Activated B cell treated with CpG ODN at 0.5 μM for 24 hours (primary cell): ENCODE results near the gene AJAP1. TPM values are rescaled to one million over a fixed set of nuclear protein-coding genes. Genes with fewer than 3 reads are reported as not detected.

Experiments
- ATAC-seq: fragments of 200-7000 bp; cut with Tn5 transposase; one replicate; pipeline ENCODE4 v1.10.0; 2021; ENCODE audit warnings: low read depth, mild to moderate bottlenecking, moderate library complexity
- CTCF ChIA-PET: fragments of 350-600 bp; sonication (Branson Sonifier 250); formaldehyde crosslinking; loops from one replicate; lab custom pipeline; 2021; ENCODE audit warnings: antibody characterized with exemption; lab: Charles Lee
- POLR2A ChIA-PET: fragments of 350-600 bp; sonication (Branson Sonifier 250); formaldehyde crosslinking; loops from one replicate; lab custom pipeline; 2021; ENCODE audit warnings: antibody characterized with exemption; lab: Charles Lee
- DNase-seq: peaks from one replicate; pipeline ENCODE4 v3.0.0; 2022
- H3K27ac Mint-ChIP-seq: one replicate; pipeline ENCODE4 v1.8.0; 2020; ENCODE audit warnings: mixed read lengths
- H3K27me3 Mint-ChIP-seq: one replicate; pipeline ENCODE4 v1.8.0; 2021; ENCODE audit warnings: mixed read lengths
- H3K36me3 Mint-ChIP-seq: one replicate; pipeline ENCODE4 v1.8.0; 2021; ENCODE audit warnings: low read depth, mixed read lengths
- H3K4me1 Mint-ChIP-seq: one replicate; pipeline ENCODE4 v1.8.0; 2021; ENCODE audit warnings: mixed read lengths
- H3K4me3 Mint-ChIP-seq: one replicate; pipeline ENCODE4 v1.8.0; 2020; ENCODE audit warnings: mild to moderate bottlenecking, mixed read lengths
- H3K9me3 Mint-ChIP-seq: one replicate; pipeline ENCODE4 v1.8.0; 2020; ENCODE audit warnings: mixed read lengths
- CTCF ChIP-seq: fragments of 200-600 bp; IDR thresholded peaks from one replicate; pipeline ENCODE4 v1.8.0; 2022; ENCODE audit warnings: antibody characterized with exemption, mild to moderate bottlenecking
- intact Hi-C: fragments of 100-400 bp; cut with micrococcal nuclease; formaldehyde crosslinking; loops from one replicate; pipeline ENCODE4 v1.15.1; 2024
- total RNA-seq: library from RNA; stranded (reverse); gene quantifications from 2 replicates; pipeline ENCODE4 v1.2.3, GENCODE V29; 2022

AJAP1 gene
- total RNA-seq, 1 donor from 2014 or later: not detected

GRCh38 chr1:4657960-4658541 is 3.6 kb downstream of the AJAP1 start:
- CTCF ChIA-PET: no interaction called here
- H3K36me3 Mint-ChIP-seq: no peaks in the 10 kb centered on the region
- H3K27ac Mint-ChIP-seq: no peak overlapping the region
- no peaks in the 10 kb centered on the region for H3K9me3 Mint-ChIP-seq
- ATAC-seq: no peak
- POLR2A ChIA-PET: no interaction called here
- peaks cover 60% of the 10 kb centered on the region for H3K27me3 Mint-ChIP-seq
- intact Hi-C loops: no loop called here
- no peak overlapping the region for H3K4me3 Mint-ChIP-seq
- TF ChIP-seq CTCF: no peak
- no peak for DNase-seq
- H3K4me1 Mint-ChIP-seq: peaks cover 2% of the 10 kb centered on the region

GRCh38 chr1:4658643-4659628 is 4.5 kb downstream of the AJAP1 start:
- peaks cover 61% of the 10 kb centered on the region for H3K27me3 Mint-ChIP-seq
- TF ChIP-seq CTCF: no peak
- no peak overlapping the region for H3K27ac Mint-ChIP-seq
- ChIA-PET POLR2A (no interaction called here), CTCF (no interaction called here)
- no peak for DNase-seq
- intact Hi-C loops: no loop called here
- no peak for ATAC-seq
- H3K4me3 Mint-ChIP-seq: no peak overlapping the region
- H3K36me3 Mint-ChIP-seq: no peaks in the 10 kb centered on the region
- H3K9me3 Mint-ChIP-seq: no peaks in the 10 kb centered on the region
- peaks cover 2% of the 10 kb centered on the region for H3K4me1 Mint-ChIP-seq

- DNase-seq (no peak), ATAC-seq (no peak)
- Mint-ChIP-seq H3K9me3 (no peaks in the 10 kb centered on the region), H3K27me3 (peaks cover 62% of the 10 kb centered on the region), H3K4me3 (no peak overlapping the region), H3K4me1 (peaks cover 2% of the 10 kb centered on the region), H3K36me3 (no peaks in the 10 kb centered on the region), H3K27ac (no peak overlapping the region)
- intact Hi-C loops: no loop called here
- CTCF ChIA-PET: no interaction called here
- TF ChIP-seq CTCF: no peak
- POLR2A ChIA-PET: no interaction called here
Observed at GRCh38 chr1:4660917-4661594, 6.6 kb downstream of the AJAP1 start.

- no peak for TF ChIP-seq CTCF
- intact Hi-C loops: no loop called here
- Mint-ChIP-seq H3K27me3 (peaks cover 57% of the 10 kb centered on the region), H3K36me3 (no peaks in the 10 kb centered on the region), H3K9me3 (no peaks in the 10 kb centered on the region), H3K4me3 (no peak overlapping the region), H3K27ac (no peak overlapping the region), H3K4me1 (no peaks in the 10 kb centered on the region)
- no peak for DNase-seq
- CTCF ChIA-PET: no interaction called here
- POLR2A ChIA-PET: no interaction called here
- no peak for ATAC-seq
Observed at GRCh38 chr1:4661595-4661917, 7.1 kb downstream of the AJAP1 start.

- no peak for ATAC-seq
- no peak for DNase-seq
- H3K27me3 Mint-ChIP-seq: peaks cover 51% of the 10 kb centered on the region
- ChIA-PET POLR2A (no interaction called here), CTCF (no interaction called here)
- no peaks in the 10 kb centered on the region for H3K36me3 Mint-ChIP-seq
- H3K9me3 Mint-ChIP-seq: no peaks in the 10 kb centered on the region
- intact Hi-C loops: no loop called here
- TF ChIP-seq CTCF: no peak
- H3K4me3 Mint-ChIP-seq: no peak overlapping the region
- no peak overlapping the region for H3K27ac Mint-ChIP-seq
- no peaks in the 10 kb centered on the region for H3K4me1 Mint-ChIP-seq
Observed at GRCh38 chr1:4662168-4662567, 7.8 kb downstream of the AJAP1 start.
